Neural progenitor cell (in vitro differentiated cells): ENCODE measurements around the gene RBM11. TPM values are rescaled to one million over a fixed set of nuclear protein-coding genes. Genes with fewer than 3 reads are reported as not detected.
A peak's percentile ranks its signal among the peaks of the same experiment; 100 is the strongest.
"Not testable (repeated sequence)": the region's sequence is repeated elsewhere in the genome, so short reads cannot be mapped to it uniquely, and the experiment has no call there.

Experiments used
- DNase-seq: peaks from one replicate; pipeline ENCODE4 v3.0.0-alpha.2; 2016; ENCODE audit warnings: low spot score
- H2AFZ ChIP-seq: fragments of 200-600 bp; sonication (generic); replicated peaks from 2 replicates; pipeline ENCODE4 v1.6.1; 2016; ENCODE audit warnings: antibody characterized with exemption
- H3F3A ChIP-seq: fragments of 200-600 bp; sonication (generic); 2 replicates; pipeline ENCODE4 v1.6.1; 2016; ENCODE audit warnings: antibody characterized with exemption, low read depth
- H3K27ac ChIP-seq: fragments of 200-600 bp; sonication (generic); 2 replicates; pipeline ENCODE4 v1.5.1; 2016; ENCODE audit warnings: mild to moderate bottlenecking
- H3K27me3 ChIP-seq: fragments of 200-600 bp; sonication (generic); 2 replicates; pipeline ENCODE4 v1.6.1; 2016; ENCODE audit warnings: mild to moderate bottlenecking, moderate library complexity
- H3K36me3 ChIP-seq: fragments of 200-600 bp; sonication (generic); 2 replicates; pipeline ENCODE4 v1.5.1; 2016
- H3K4me1 ChIP-seq: fragments of 200-600 bp; sonication (generic); 2 replicates; pipeline ENCODE4 v1.6.1; 2016; ENCODE audit warnings: mixed run types
- H3K4me2 ChIP-seq: fragments of 200-600 bp; sonication (generic); 2 replicates; pipeline ENCODE4 v1.6.1; 2016
- H3K4me3 ChIP-seq: fragments of 200-600 bp; sonication (generic); 2 replicates; pipeline ENCODE4 v1.5.1; 2016
- H3K79me2 ChIP-seq: fragments of 200-600 bp; sonication (generic); 2 replicates; pipeline ENCODE4 v1.6.1; 2016; ENCODE audit warnings: low read depth
- H3K9ac ChIP-seq: fragments of 200-600 bp; sonication (generic); 2 replicates; pipeline ENCODE4 v1.6.1; 2016
- H3K9me3 ChIP-seq: fragments of 200-600 bp; sonication (generic); 2 replicates; pipeline ENCODE4 v1.5.1; 2016; ENCODE audit warnings: low read depth
- H4K20me1 ChIP-seq: fragments of 200-600 bp; sonication (generic); 2 replicates; pipeline ENCODE4 v1.6.1; 2016; ENCODE audit warnings: low read depth
- H3K27ac Mint-ChIP-seq: 3 replicates; pipeline ENCODE4 v1.8.0; 2021; ENCODE audit warnings: mixed read lengths
- H3K27me3 Mint-ChIP-seq: 2 replicates; pipeline ENCODE4 v1.8.0; 2022; ENCODE audit warnings: low read depth, mild to moderate bottlenecking, inconsistent platforms, moderate library complexity, mixed read lengths; ENCODE audit not compliant: insufficient read depth
- H3K36me3 Mint-ChIP-seq: 3 replicates; pipeline ENCODE4 v1.8.0; 2021; ENCODE audit warnings: mixed read lengths
- H3K4me1 Mint-ChIP-seq: 3 replicates; pipeline ENCODE4 v1.8.0; 2021; ENCODE audit warnings: mixed read lengths
- H3K4me3 Mint-ChIP-seq: 3 replicates; pipeline ENCODE4 v1.8.0; 2021; ENCODE audit warnings: mild to moderate bottlenecking, moderate library complexity, mixed read lengths
- H3K9me3 Mint-ChIP-seq: 3 replicates; pipeline ENCODE4 v1.8.0; 2020; ENCODE audit warnings: mixed read lengths
- CTCF ChIP-seq: fragments of 200-600 bp; sonication (generic); IDR thresholded peaks from 2 replicates; pipeline ENCODE4 v1.5.1; 2017; ENCODE audit warnings: antibody characterized with exemption, mild to moderate bottlenecking
- EZH2 ChIP-seq: fragments of 200-600 bp; sonication (generic); IDR thresholded peaks from 2 replicates; pipeline ENCODE4 v1.6.1; 2017; ENCODE audit warnings: antibody characterized with exemption, mild to moderate bottlenecking, moderate library complexity
- EZH2phosphoT487 ChIP-seq: fragments of 200-600 bp; sonication (generic); IDR thresholded peaks from 2 replicates; pipeline ENCODE4 v1.6.1; 2017; ENCODE audit warnings: antibody characterized with exemption
- total RNA-seq: library from RNA; depleted of rRNA; stranded (reverse); fragments of >200 nt; gene quantifications from 2 replicates; pipeline ENCODE4 v1.2.3, GENCODE V29; 2015; ENCODE audit warnings: low replicate concordance

The RBM11 gene
- total RNA-seq, result 6.2 and 9.4 TPM in 2 replicates

- H3K4me3 Mint-ChIP-seq, result peak within 1 kb of the TSS; percentile 85
- no peaks in the 10 kb centered on the region for H3K4me1 ChIP-seq
- H3K27ac ChIP-seq, result no peak within 1 kb of the TSS
Observed at GRCh38 chr21:14215971-14216641, at the start of gene RBM11. TSS of gene RBM11 (plus strand) at chr21:14216157. CDS start at chr21:14216187, 30 bp downstream.

GRCh38 chr21:14166463-14167223 is 49.3 kb upstream of the RBM11 start:
- not testable (repeated sequence) for H3K27ac ChIP-seq, H3K36me3 ChIP-seq, DNase-seq, H3K4me1 Mint-ChIP-seq, H3K36me3 Mint-ChIP-seq, H3K4me3 ChIP-seq, H3K27me3 ChIP-seq, H3K4me2 ChIP-seq, H2AFZ ChIP-seq, H3K4me3 Mint-ChIP-seq, H3K4me1 ChIP-seq, H4K20me1 ChIP-seq, H3K79me2 ChIP-seq, H3F3A ChIP-seq, H3K27ac Mint-ChIP-seq, H3K9ac ChIP-seq, H3K27me3 Mint-ChIP-seq
- H3K9me3 Mint-ChIP-seq, result peaks cover 12% of the 10 kb centered on the region
- H3K9me3 ChIP-seq, result peaks cover 11% of the 10 kb centered on the region

More at GRCh38 chr21:14215971-14216641, at the start of gene RBM11:
- no peaks in the 10 kb centered on the region for H3F3A ChIP-seq
- no peaks in the 10 kb centered on the region for H3K9me3 Mint-ChIP-seq
- no peak within 1 kb of the TSS for H3K27ac Mint-ChIP-seq
- peak within 1 kb of the TSS; percentile 80 for H3K4me3 ChIP-seq
- H3K9ac ChIP-seq, result peak within 1 kb of the TSS; percentile 12
- TF ChIP-seq EZH2 (peak; percentile 21), EZH2phosphoT487 (no peak), CTCF (no peak)
- no peaks in the 10 kb centered on the region for H3K4me1 Mint-ChIP-seq
- no peaks in the 10 kb centered on the region for H3K36me3 Mint-ChIP-seq
- no peaks in the 10 kb centered on the region for H4K20me1 ChIP-seq
- H3K79me2 ChIP-seq, result no peaks in the 10 kb centered on the region
- peak within 1 kb of the TSS; percentile 100 for H2AFZ ChIP-seq
- H3K9me3 ChIP-seq, result no peaks in the 10 kb centered on the region
- peaks cover 29% of the 10 kb centered on the region for H3K27me3 ChIP-seq
- H3K27me3 Mint-ChIP-seq, result no peaks in the 10 kb centered on the region
- no peaks in the 10 kb centered on the region for H3K36me3 ChIP-seq
- H3K4me2 ChIP-seq, result peak within 1 kb of the TSS; percentile 88
- peak; percentile 94 for DNase-seq

- Histone ChIP-seq H3K27ac (no peak overlapping the region), H4K20me1 (no peaks in the 10 kb centered on the region), H3K4me3 (no peak overlapping the region), H3K27me3 (no peaks in the 10 kb centered on the region), H3F3A (no peaks in the 10 kb centered on the region), H3K4me1 (no peaks in the 10 kb centered on the region), H3K79me2 (no peaks in the 10 kb centered on the region), H3K4me2 (no peak overlapping the region), H3K9me3 (no peaks in the 10 kb centered on the region), H3K9ac (no peak overlapping the region), H2AFZ (no peak overlapping the region), H3K36me3 (no peaks in the 10 kb centered on the region)
- no peak for TF ChIP-seq EZH2
- no peak for TF ChIP-seq EZH2phosphoT487
- TF ChIP-seq CTCF, result no peak
- Mint-ChIP-seq H3K27me3 (no peaks in the 10 kb centered on the region), H3K36me3 (no peaks in the 10 kb centered on the region), H3K27ac (no peak overlapping the region), H3K9me3 (no peaks in the 10 kb centered on the region), H3K4me3 (no peak overlapping the region), H3K4me1 (no peaks in the 10 kb centered on the region)
- no peak for DNase-seq
Observed at GRCh38 chr21:14206222-14206621, 9.7 kb upstream of the RBM11 start.

GRCh38 chr21:14210738-14211137 is 5.2 kb upstream of the RBM11 start, which contains the start of gene LIPI:
TSS of gene LIPI (minus strand) at chr21:14210955. CDS start at chr21:14210845, 110 bp downstream.
- Histone ChIP-seq H3K4me3 (no peak within 1 kb of the TSS), H3K4me2 (no peak within 1 kb of the TSS), H3K27ac (no peak within 1 kb of the TSS), H4K20me1 (no peaks in the 10 kb centered on the region), H3K79me2 (no peaks in the 10 kb centered on the region), H3K9me3 (no peaks in the 10 kb centered on the region), H3F3A (no peaks in the 10 kb centered on the region), H3K9ac (no peak within 1 kb of the TSS), H3K36me3 (no peaks in the 10 kb centered on the region), H3K27me3 (peaks cover 11% of the 10 kb centered on the region), H3K4me1 (no peaks in the 10 kb centered on the region), H2AFZ (no peak within 1 kb of the TSS)
- H3K36me3 Mint-ChIP-seq, result no peaks in the 10 kb centered on the region
- no peak within 1 kb of the TSS for H3K4me3 Mint-ChIP-seq
- no peaks in the 10 kb centered on the region for H3K27me3 Mint-ChIP-seq
- H3K27ac Mint-ChIP-seq, result no peak within 1 kb of the TSS
- DNase-seq, result no peak
- no peaks in the 10 kb centered on the region for H3K9me3 Mint-ChIP-seq
- TF ChIP-seq EZH2 (no peak), EZH2phosphoT487 (no peak), CTCF (no peak)
- H3K4me1 Mint-ChIP-seq, result no peaks in the 10 kb centered on the region
